CD4-positive, alpha-beta T cell treated with Interleukin-15 for 1 hour (primary cell): ENCODE measurements around the gene BCAT1.

Experiments used
- DNase-seq: peaks from one replicate; pipeline ENCODE4 v3.0.0-alpha.2; 2020

The BCAT1 gene

DNA sequence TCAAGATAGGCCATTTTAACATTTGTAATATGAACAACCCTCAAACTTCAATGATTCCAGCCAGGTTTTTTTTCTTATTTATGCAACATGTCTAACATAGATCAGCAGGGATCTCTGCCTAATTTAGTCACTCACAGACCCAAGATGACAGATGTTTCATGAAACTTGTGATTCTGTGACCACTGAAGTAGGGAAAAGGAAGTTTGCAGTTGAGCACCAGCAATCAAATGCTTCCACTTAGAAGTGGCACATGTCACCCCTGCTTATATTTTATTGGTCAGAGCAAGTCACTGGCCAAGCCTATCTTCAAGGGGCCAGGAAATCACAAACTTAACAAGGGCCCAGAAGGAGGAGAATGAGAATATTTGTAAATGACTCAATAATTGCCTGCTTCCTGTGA is 150.6 kb downstream of the BCAT1 start:
- DNase-seq, result no peak

DNA sequence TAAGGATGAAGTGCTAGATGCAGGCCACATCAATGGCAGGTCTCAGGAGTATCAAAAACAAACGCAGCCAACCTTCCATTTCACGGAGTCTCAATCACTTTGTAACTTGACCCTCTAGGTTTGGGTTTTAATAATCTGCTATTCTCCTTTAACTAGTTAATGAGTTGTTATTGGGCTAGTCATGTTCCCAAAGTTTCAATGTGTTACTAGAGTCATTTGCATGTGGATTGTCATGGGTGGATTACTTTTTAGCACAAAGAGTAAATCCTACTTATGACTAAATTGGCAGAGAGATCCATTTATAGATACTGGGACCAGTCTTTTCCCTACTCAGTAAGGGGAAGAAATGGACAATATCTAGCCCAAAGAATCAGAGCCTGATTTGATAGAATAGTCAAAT is 151.0 kb downstream of the BCAT1 start:
- no peak for DNase-seq

DNA sequence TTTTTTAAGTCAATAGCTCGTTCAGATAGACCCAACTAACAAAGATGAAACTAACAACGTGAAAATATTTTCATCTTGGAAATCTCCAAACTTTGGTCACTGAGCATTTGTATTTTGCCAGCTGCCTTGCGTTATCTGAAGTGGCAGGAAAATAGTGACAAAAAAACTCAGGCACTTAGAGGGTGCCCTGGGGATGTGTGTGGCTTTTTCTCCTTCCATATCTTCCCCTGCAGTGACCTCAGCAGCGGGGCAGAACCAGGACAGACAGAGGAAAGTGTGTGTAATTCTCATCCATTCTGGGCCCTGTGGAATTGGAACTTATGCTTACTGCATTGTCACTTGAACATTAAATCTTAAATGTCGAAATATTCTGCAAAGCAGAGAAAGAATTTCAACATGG is 152.0 kb downstream of the BCAT1 start:
- DNase-seq, result no peak

DNA sequence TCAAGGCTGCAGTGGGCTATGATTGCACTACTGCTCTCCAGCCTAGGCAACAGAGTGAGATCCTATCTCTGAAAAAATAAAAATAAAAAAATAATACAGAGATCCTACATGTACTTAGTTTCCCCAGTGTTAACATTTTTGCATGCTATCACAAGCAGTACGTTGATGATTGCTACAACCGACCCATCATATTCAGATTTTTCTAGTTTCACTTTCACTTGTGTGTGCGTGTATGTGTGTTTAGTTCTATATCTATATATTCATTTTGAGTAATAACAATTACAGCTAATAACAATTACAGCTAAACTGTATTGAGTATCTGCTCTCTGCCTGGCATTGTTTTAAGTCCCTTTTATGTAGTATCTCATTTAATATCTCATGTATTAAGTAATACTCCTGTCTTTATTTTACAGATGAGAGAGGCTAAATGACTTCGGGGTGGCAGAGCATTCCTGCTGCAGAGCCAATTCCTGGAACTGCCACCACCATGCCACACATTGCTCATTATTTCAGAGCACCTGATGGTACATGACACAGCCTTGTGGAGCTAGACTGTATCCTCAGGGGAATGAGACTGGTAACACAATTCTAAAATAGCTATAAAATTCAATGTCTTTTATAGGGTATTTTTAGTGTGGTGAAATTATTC is 153.1 kb downstream of the BCAT1 start:
- no peak for DNase-seq

DNA sequence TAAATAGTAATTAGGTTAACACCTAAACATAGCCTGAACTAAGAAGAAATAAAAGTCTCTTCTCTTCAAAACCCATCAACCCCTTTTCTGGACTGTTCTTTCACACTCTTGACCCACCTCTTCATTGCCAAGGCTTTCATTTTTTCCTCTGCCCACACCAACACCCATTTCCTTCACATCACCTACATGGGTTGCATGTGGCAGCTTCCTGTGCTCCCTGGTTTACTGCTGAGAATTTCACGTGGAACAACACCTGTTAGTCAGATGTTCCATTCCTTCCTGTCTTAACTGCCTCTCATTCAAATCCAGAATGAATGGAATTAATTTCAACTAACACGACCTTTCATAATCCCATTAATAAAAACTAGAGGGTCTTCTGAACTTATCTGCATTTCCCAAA is 157.3 kb downstream of the BCAT1 start:
- DNase-seq, result no peak

DNA sequence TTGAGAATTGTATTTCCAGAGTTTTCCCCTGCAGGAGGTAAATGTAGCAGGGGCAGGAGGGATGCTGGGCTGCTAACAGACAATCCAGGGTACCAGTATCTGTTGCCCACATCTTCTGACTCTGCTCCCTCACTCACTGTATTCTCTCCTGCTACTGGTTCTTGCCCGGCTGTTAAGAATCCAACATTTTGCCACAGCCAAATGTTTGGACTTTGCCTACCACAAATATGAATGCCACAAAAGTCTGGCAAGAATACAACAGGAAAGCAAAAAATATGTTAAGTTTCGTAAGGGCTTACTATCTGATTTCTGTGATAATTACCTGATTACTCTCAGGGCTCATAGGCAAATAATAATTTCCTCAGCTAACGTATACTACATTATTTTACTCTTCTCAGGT is 160.0 kb downstream of the BCAT1 start:
- DNase-seq, result no peak

DNA sequence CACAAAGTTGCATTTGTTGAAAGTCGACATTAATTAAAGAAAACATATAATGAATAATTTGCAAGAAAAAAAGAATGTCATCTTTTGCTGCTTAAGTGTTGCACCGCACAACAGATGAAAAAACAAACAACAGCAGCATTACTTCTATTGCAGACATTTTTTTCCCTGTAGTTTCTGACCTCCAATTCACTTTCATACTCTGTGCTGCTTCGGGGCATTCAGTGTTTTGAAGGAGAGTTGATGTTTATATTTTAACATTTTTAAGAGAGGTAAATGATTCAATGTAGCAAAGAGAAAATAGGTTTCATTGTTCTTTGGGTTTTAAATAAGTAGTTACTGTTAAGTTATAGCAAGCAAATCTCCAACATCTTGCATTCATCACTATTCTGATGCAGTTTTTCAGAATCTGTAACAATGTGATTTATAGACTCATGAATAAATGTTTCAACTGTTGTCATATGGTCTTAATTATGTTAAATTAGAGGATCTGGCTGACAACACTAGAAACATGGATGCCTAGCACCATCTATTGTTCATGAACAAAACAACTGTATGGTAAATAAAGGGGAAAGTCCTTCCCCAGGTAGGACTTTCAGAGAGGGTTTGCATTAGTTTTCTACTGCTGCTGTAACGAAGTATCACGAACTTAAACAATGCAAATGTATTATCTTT is 168.1 kb downstream of the BCAT1 start:
- DNase-seq, result no peak

DNA sequence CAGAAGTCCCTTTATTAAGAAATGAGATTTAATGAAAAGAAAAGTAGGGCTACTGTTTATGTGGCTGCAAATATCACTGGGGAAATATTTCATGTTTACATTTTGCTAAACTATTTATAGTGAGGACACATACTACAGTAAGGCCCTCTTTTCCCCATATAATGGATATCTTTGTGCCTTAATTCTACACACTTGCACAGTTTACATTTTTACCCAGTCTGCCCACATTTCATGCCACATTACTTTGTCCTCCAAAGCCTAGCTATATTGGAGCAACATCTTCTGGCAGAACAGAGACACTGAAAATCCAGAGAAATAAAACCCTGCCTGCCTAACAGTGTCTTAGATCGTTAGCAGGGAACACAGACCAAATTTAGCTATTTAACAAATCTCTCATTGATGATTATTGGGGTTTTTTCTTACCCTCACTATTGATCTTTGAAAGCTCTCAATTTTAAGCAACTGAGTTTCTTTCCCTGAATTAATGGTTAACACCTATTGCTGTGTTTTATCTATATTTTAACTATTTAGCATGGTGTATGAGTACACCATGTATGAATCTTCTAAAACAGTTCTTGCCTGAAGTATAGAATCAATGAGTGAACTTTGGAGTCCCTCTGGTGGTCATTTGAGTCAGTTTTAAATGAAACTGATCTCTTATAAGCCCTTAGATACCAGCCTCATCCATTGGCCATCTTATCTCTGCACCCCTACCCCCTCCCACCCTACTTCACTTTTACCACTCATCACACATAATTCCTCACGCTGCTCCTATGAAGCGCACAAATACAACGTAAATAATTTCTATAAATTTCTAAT is 170.2 kb downstream of the BCAT1 start:
- DNase-seq, result no peak

DNA sequence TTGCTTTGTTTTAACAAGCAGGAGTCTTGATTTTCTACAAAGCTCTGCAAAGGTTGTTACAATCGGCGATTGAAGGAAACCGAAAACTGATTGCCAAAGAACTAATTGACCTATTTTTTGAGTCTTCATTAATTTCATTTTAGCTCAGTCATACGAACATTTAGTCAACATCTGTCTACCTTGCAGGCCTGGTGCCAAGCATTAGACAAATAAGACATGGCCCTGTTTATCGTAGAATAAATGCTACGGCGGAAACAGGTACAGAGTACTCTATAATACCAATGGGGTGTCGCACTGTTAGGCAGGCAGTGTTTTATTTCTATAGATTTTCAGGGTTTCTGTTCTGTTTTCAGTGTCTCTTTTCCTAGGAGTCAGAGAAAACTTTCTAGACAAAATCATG is 171.5 kb downstream of the BCAT1 start:
- no peak for DNase-seq

DNA sequence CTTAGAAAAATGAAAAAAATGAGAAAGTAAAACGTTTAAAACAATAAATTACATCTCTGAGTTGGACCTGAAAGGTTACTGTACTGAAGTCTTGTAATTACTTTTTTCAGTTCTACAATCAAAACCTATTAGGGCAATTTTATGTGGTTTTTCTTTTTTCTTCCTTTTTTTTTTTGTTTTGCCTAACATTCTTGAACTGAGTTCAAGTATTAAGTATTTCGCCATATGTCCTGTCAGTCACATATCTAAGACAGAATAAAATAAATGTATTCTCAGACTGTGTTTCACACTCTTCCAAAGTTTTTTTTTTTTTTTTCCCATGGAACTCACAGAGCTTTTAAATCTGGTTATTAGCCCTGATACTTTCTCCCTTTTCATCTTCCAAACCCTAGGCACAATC is 172.0 kb downstream of the BCAT1 start:
- no peak for DNase-seq

DNA sequence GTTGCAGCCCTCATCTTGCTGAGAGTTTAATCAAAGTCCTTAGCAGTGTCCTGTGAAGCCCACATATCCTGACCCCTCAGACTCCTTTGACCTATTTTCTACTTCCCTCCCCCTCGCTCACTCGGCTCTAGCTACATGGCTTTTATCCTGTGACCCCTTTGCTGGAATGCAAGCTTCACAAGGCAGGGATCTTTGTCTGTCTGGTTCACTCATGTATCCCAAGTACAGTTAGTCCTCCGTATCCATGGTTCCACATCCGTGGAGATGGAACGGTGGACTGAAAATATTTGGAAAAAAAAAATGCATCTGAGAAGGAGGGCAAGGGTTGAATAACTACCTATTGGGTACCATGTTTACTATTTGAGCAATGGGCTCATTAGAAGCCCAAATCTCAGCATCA is 173.8 kb downstream of the BCAT1 start:
- DNase-seq, result no peak

DNA sequence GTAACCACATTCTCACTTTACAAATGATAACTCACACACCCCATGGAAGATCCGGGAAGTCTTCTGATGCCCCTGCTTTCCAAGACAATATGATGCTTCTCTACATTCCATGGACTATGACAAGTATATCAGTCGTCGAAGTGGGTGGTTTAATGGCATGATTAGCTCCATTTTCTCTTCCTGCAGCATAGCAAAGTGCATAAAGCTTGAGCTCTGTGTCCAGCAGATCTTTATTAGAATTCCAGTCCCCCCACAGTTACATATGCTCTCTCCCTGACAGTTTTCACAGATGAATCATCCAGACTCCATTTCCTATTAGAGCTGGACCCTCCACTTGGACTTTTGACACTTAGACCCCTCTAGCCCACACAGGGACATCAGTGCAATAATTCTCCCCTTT is 174.9 kb downstream of the BCAT1 start:
- no peak for DNase-seq

DNA sequence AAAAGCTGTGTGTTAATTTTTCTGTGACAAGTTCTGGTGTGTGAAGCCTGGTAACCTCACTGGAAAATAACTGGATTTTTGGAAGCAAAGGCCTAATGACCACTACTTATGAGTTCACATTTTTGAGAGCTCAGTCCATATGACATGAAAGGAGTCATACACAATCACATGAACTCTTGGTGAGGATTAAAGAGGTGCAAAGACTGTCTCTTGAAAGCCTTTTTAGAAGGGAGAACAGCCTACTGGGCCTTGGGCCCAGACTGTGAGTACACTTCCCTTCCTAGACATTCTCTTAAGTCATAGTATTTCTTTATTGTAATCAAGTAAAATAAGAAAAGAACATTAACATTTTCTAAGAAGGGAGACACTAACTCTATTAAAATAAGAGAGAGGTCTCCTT is 176.1 kb downstream of the BCAT1 start:
- DNase-seq, result no peak

DNA sequence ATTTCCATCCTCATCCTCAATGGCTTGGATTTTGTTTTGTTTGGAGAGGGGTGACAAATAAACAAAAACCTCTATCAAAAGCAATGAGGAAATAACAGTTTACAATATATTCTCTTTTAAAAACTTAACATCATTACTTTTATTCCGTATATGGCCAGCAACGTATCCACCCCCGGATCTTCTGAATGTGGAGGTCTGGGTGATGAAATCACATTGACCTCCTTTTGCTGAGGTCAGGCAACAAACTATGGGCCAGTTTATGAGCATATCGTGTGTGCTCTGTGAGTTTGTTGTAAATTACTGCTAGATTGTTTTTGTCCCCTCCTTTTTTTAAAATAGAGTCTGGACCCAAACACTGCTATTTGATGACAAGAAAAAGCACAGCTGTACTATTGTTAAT is 178.1 kb downstream of the BCAT1 start:
- DNase-seq, result no peak

DNA sequence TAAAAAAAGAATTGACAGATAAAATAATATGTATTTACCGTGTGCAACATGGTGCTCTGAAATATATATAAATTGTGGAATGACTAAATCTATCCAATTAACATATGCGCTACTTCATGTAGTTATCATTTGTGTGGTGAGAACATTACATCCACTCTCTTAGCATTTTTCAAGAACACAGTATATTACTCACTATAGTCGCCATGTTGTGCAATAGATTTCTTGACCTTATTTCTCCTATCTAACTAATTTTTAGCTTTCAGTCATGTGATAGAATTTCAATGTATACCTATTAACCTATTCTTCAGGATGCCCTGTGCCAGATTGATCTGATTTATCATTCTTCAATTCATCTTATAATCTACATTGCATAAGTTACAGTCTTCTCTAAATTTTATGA is 178.6 kb downstream of the BCAT1 start:
- DNase-seq, result no peak

DNA sequence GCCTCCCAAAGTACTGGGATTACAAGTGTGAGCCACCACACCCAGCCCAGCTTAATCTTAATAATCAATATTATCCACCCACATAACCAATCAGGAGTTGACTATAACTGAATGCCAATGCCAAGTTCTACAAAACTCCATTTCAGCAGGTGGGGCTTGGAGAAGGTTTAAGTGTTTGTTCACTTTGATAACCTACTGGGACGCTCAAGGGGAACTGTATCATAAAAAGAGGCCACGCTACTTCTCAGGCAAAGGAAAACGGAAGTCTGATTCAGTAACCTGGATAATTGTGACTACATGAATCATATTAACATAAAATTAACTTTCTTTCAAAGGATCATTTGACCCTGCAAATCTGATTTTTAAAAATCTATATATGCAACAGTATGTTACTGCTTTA is 179.2 kb downstream of the BCAT1 start:
- no peak for DNase-seq

DNA sequence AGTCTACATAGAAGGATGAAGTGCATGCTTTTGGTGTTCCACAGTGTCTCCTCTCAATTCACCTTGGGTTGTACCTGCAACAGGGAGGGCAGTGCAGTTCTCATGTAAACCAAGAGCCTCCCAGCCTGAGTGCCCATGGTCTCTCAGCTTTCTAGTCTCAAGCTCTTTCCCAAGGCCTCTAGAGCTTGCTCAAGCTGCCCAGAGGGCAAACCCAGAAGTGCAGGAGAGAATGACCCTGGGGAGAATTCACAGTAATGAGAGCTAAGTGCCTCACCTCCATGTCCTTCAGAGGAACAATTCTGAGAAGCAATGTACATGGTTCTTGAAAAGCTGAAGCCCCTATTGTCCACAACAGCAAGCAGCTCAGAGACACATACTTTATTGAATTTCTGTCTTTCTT is 180.5 kb downstream of the BCAT1 start:
- DNase-seq, result no peak

DNA sequence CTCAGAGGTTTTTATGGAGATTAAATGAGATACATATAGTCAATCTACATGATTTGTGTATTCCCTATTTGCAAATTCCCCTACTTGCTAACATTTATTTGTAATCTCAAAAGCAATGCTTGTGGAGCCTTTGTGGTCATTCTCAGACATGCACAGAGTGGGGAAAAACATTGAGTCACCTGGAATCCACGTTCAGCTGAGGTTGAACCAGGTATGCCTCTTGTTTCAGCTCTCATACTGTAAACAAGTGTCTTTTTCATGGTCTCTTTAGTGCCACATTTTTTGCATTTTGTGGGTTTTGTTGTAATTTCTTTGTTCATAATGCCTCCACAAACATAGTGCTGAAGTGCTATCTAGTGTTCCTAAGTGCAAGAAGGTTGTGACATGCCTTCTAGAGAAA is 181.9 kb downstream of the BCAT1 start:
- DNase-seq, result no peak

DNA sequence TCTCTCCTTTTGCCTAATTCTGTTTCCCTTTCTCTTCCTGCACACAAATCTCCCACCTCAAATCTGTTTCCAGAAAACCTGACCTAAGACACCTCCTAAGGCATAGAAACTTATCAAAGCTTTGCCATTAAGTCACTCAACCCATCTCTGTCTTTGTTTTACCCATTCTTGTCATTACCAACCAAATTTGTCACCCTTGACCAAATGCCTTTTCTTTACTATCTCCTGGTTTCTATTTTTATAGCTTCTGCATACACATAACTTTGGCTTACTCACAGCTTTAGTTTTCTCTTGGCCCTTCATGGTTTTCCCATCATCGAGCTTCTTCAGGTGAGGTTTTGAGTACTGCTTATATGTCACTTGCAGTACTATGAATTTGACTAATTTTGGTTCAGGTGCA is 184.2 kb downstream of the BCAT1 start:
- DNase-seq, result no peak

DNA sequence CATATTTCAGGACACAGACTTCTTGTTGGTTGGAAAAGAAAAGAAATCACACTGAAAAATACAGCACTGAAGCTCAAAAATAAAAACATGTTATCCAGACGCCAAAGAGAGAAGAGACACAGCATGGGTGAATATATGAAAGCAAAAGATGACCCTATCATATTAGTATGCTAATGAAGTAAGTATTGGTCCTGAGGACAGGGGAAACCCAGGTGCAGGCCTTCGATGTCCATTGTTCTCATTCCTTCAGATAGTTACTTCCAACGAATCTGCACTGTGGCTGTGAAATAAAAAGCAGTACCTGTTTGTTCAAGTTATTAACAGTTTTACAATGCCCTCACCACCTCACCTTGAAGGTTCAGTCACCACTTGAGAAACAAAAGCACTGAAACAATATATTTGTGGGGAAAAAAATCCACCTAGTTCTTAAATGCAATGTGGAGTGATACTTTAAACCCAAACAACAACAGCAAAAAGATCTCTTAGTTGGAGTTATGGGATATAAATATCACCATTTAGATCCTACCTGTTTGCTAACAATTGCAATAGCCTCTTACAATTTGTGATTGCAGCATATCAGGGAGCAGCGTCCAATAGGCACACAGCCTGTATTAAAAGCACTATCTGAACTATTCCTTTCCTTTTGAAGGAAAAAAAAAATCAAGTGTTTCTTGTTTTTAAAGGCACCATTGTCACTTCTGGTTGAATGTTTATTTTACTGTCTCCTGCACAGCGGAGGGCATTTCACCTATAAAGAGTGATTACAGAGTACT is 188.1 kb downstream of the BCAT1 start:
- DNase-seq, result no peak

DNA sequence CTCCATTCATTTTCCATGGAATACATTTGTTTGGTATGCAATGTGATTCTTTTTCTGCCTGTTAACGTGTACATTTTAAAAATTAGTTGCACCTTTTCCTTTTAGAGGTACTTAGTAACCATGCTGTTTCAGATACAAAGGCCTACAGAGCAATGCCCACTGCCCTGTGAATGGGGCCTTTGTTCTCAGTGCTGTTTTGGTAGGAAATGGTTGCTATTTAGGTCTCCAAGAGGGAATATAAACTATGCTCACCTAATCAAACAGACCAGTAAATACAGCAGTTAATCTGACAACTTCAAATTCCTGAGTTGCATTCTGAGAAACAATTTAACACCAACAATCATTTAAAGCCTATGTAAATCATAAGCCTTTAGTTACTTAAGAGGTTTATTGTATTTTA is 188.7 kb downstream of the BCAT1 start:
- no peak for DNase-seq
